VCaP (cell line): Measurements from ENCODE around the gene MSL2.
"Not testable (repeated sequence)": the region's sequence is repeated elsewhere in the genome, so short reads cannot be mapped to it uniquely, and the experiment has no call there.

ENCODE experiments used
- H3K27ac ChIP-seq: fragments of 450-650 bp; 2 replicates; pipeline ENCODE4 v1.5.1; 2017
- CTCF ChIP-seq: fragments of 450-650 bp; conservative IDR thresholded peaks from 2 replicates; pipeline ENCODE4 v1.5.1; 2017; ENCODE audit warnings: mild to moderate bottlenecking, moderate library complexity

The MSL2 gene

GRCh38 chr3:136232413-136232812 lies 36.3 kb upstream of the MSL2 start:
- no peak overlapping the region for H3K27ac ChIP-seq
- TF ChIP-seq CTCF, result no peak

- not testable (repeated sequence) for H3K27ac ChIP-seq
Measured at GRCh38 chr3:136222746-136223145, 26.6 kb upstream of the MSL2 start.

GRCh38 chr3:136211547-136211946 lies 15.4 kb upstream of the MSL2 start:
- no peak for TF ChIP-seq CTCF
- no peak overlapping the region for H3K27ac ChIP-seq

GRCh38 chr3:136209921-136210320 lies 13.8 kb upstream of the MSL2 start:
- H3K27ac ChIP-seq, result no peak overlapping the region
- no peak for TF ChIP-seq CTCF

GRCh38 chr3:136207489-136208115 lies 11.5 kb upstream of the MSL2 start:
- no peak for TF ChIP-seq CTCF
- H3K27ac ChIP-seq, result no peak overlapping the region

- H3K27ac ChIP-seq, result not testable (repeated sequence)
Measured at GRCh38 chr3:136199219-136199618, 3.1 kb upstream of the MSL2 start.

GRCh38 chr3:136198462-136199078 lies 2.4 kb upstream of the MSL2 start:
- peak overlapping the region; percentile 99 for H3K27ac ChIP-seq

GRCh38 chr3:136197159-136197793 lies 1.1 kb upstream of the MSL2 start:
- H3K27ac ChIP-seq, result peak overlapping the region; percentile 99
- TF ChIP-seq CTCF, result no peak

GRCh38 chr3:136196401-136197158 lies 445 bp upstream of the MSL2 start:
- H3K27ac ChIP-seq, result peak overlapping the region; percentile 99
- TF ChIP-seq CTCF, result no peak
